ENCODE measurements around the gene VTI1A.

DNA sequence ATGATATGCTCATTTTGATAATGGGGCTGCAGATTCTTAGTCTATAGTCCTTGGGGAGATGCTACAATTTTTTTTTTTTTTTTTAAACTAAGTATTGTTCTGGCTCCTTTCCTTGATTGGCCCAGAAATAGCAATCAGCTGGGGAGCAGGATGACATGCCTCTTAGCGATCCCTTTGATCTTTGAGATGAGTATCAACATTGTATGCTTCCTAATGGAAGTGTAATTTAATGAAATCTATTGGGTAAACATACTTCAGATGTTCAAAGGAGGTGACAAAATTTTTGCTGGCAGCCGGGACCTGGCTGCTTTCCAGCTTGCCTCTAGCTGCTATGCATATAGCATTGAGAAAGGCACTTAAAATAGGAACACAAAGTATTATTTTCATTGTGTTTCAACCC, 43.5 kb downstream of the VTI1A start:
- TF ChIP-seq, protein P1, sequence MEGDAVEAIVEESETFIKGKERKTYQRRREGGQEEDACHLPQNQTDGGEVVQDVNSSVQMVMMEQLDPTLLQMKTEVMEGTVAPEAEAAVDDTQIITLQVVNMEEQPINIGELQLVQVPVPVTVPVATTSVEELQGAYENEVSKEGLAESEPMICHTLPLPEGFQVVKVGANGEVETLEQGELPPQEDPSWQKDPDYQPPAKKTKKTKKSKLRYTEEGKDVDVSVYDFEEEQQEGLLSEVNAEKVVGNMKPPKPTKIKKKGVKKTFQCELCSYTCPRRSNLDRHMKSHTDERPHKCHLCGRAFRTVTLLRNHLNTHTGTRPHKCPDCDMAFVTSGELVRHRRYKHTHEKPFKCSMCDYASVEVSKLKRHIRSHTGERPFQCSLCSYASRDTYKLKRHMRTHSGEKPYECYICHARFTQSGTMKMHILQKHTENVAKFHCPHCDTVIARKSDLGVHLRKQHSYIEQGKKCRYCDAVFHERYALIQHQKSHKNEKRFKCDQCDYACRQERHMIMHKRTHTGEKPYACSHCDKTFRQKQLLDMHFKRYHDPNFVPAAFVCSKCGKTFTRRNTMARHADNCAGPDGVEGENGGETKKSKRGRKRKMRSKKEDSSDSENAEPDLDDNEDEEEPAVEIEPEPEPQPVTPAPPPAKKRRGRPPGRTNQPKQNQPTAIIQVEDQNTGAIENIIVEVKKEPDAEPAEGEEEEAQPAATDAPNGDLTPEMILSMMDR (IDR thresholded peaks at IDR 0.05) = no peak
- no peak for TF ChIP-seq POLR2A (IDR thresholded peaks at IDR 0.05)

All from uterus (tissue), 2 donors.